ENCODE results near the gene MSL3B.

Gene MSL3B

DNA sequence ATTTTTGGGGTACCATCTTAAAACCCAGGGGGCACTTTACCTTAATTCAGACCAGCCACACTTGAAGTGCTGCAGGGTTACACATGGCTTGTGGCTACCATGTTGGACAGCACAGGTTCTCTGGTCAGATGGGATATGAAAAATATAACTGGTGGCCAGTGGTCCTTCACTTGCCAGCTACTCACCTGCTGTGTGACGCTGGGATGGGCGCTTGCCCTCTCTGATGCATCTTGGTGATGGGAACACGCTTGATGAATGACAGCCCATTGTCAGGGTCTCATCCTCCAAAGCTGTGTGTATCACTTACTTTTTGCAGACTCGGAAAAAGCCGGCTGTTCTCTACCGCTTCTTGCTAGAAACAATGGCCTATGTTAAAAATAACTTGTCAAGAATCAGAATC is 36.3 kb downstream of the MSL3B start:
- no peaks in the 10 kb centered on the region for H3K4me1 ChIP-seq
- ATAC-seq (no peak), DNase-seq (no peak)
- no peak overlapping the region for H3K4me3 ChIP-seq
- H3K36me3 ChIP-seq (ENCODE audit: insufficient read depth in 1 of 2, low read depth in 1 of 2): no peaks in the 10 kb centered on the region
- H3K27ac ChIP-seq: no peak overlapping the region
- H3K27me3 ChIP-seq (ENCODE audit: insufficient read depth in 3 of 3, low read length in 2 of 3): peaks cover 0 to 1% (median 0%) of the 10 kb centered on the region in 3 donors
- intact Hi-C loops (cut with DNase I): no loop called here
- no peaks in the 10 kb centered on the region for H3K9me3 ChIP-seq
- TF ChIP-seq, protein P1, sequence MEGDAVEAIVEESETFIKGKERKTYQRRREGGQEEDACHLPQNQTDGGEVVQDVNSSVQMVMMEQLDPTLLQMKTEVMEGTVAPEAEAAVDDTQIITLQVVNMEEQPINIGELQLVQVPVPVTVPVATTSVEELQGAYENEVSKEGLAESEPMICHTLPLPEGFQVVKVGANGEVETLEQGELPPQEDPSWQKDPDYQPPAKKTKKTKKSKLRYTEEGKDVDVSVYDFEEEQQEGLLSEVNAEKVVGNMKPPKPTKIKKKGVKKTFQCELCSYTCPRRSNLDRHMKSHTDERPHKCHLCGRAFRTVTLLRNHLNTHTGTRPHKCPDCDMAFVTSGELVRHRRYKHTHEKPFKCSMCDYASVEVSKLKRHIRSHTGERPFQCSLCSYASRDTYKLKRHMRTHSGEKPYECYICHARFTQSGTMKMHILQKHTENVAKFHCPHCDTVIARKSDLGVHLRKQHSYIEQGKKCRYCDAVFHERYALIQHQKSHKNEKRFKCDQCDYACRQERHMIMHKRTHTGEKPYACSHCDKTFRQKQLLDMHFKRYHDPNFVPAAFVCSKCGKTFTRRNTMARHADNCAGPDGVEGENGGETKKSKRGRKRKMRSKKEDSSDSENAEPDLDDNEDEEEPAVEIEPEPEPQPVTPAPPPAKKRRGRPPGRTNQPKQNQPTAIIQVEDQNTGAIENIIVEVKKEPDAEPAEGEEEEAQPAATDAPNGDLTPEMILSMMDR (IDR thresholded peaks at IDR 0.05): no peak
- 93 to 95% (median 95%) methylated on average over 6 of the region's 6 CpGs for WGBS, 3 donors

DNA sequence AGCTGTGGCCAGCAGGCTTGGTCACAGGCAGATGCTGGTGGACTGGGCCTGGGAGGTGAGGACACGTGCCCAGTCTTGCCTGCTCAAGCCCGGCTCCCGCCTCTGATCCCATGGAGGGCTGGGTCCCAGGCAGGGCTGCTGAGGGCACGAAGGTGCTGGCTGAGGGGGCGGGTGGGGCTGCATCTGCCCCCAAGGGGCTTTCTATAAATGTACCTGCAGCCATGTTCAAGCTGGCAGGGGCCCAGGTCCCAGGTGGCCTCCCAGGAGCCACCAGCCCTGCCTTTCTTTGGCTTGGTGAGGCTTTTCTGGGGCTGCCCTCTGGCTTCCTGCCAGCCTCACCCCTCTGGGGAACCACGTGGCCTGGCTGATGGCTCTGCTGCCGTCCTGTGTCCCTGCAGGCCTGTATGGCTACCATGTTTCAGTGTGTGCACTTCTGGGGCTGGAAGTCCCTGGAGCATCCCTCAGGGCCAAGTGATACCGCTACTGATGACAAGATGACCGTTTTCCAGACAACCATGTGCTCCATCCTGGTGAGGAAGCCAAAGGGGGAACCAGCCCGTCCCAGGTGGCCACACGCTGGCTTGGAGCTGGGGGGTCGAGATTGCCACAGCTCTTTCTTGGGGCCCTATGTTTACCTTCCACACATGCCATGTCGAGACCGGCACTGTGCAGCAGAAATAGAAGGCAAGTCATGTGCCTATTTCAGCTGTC is 37.0 kb downstream of the MSL3B start:
- H3K36me3 ChIP-seq (ENCODE audit: insufficient read depth in 1 of 2, low read depth in 1 of 2): no peaks in the 10 kb centered on the region
- no peaks in the 10 kb centered on the region for H3K9me3 ChIP-seq
- H3K27ac ChIP-seq: no peak overlapping the region
- no peak for ATAC-seq
- intact Hi-C loops (cut with DNase I): no loop called here
- H3K4me1 ChIP-seq: no peaks in the 10 kb centered on the region
- H3K27me3 ChIP-seq (ENCODE audit: insufficient read depth in 3 of 3, low read length in 2 of 3): peaks cover 0 to 1% (median 0%) of the 10 kb centered on the region in 3 donors
- TF ChIP-seq, protein P1 (IDR thresholded peaks at IDR 0.05): no peak
- H3K4me3 ChIP-seq: no peak overlapping the region
- WGBS, 3 donors: 70 to 76% (median 74%) methylated on average over 14 of the region's 14 CpGs
- DNase-seq: no peak

DNA sequence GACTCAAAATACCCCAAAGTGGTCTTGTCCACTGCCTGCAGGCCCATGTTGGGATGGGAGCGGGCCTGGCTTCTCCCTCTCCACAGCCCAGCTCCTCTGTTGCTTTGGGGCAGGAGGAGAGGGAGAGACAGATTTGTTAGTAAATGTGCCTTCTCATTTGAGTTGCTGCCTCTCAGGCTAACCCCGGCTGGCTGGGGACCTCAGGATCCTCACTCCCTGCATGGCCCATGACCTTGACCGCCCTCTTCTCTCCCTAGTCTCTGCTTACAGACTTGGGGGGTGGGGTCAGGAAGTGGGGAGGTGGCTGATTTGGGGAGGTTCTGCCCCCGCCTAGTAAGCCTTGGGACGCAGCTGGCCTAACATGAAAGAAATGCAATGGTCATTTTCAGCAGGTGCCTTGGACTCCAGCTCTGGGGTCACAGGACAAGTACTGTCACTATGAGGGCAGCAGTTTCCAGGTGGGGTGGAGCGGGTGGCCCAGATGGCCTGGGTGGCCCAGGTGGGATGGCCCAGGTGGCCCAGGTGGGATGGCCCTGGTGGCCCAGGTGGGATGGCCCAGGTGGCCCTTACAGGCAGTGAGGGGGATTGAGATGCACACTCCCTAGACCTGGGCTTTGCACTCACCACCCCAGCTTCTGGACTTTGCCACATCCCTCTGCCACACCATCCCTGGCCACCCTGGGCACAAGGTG is 37.9 kb downstream of the MSL3B start:
- ATAC-seq (no peak), DNase-seq (no peak)
- Histone ChIP-seq H3K27me3 (ENCODE audit: insufficient read depth in 3 of 3, low read length in 2 of 3) (peaks cover 0 to 1% (median 0%) of the 10 kb centered on the region in 3 donors), H3K9me3 (no peaks in the 10 kb centered on the region), H3K27ac (no peak overlapping the region), H3K4me1 (no peaks in the 10 kb centered on the region), H3K36me3 (ENCODE audit: insufficient read depth in 1 of 2, low read depth in 1 of 2) (no peaks in the 10 kb centered on the region), H3K4me3 (no peak overlapping the region)
- TF ChIP-seq, protein P1 (IDR thresholded peaks at IDR 0.05): no peak
- intact Hi-C loops (cut with DNase I): no loop called here
- WGBS, 3 donors: 89 to 92% (median 92%) methylated on average over 6 of the region's 6 CpGs

DNA sequence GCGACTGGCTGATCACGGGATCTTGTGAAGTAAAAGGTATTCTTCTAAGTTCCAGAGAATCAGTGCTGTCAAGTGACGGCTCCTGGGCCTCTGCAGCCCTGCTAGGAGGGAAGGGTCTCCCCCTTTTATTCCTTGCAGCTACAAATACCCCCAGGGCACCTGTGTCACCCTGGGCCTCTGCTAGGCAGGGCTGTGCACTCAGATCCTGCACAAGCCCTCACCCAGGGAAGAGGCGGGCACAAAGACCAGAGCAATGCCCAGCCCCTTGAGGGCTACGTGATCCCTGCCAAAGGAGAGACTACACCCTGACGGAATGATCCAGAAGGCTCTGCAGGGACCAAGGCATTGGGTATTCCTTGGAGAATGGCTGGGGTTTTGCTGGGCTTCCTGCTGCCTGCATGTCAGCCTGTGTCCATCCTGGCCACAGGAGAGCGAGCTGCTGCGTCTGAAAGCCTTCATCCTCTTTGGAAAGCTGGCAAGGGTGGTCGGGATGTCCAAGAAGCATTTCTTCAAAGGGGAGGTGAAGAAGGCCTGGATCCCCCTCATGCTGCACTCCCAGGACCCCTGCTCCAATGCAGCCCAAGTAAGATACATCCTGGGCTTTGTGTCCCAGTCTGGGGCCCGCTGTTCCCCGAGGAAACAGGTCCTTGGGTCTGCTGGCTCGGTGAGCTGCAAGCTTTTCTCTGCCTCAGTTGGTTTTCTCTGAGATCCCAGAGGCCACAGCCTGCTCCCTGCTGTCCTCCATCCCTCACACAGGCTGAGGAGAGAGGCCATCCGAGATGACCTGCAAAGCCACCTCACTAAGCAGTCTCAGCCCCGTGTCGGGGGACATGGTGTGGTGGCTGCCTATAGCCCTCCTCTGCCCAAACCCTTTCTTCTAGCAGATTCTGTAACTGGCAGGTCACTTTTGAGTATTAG is 38.7 kb downstream of the MSL3B start:
- Histone ChIP-seq H3K27ac (no peak overlapping the region), H3K27me3 (ENCODE audit: insufficient read depth in 3 of 3, low read length in 2 of 3) (peaks cover 0 to 1% (median 0%) of the 10 kb centered on the region in 3 donors), H3K4me3 (no peak overlapping the region), H3K4me1 (no peaks in the 10 kb centered on the region), H3K36me3 (ENCODE audit: insufficient read depth in 1 of 2, low read depth in 1 of 2) (no peaks in the 10 kb centered on the region), H3K9me3 (no peaks in the 10 kb centered on the region)
- no peak for DNase-seq
- intact Hi-C loops (cut with DNase I): no loop called here
- 78 to 83% (median 79%) methylated on average over 15 of the region's 15 CpGs for WGBS, 3 donors
- TF ChIP-seq, protein P1 (IDR thresholded peaks at IDR 0.05): no peak
- ATAC-seq: no peak

Measured in psoas muscle (tissue), 7 donors.